Adrenal gland (tissue), 12 donors: Measurements from ENCODE around the gene RNLS. TPM values are rescaled to one million over a fixed set of nuclear protein-coding genes. Genes with fewer than 3 reads are reported as not detected.
A peak's percentile ranks its signal among the peaks of the same experiment; 100 is the strongest.

ENCODE experiments used
- DNase-seq, 7 donors: peaks; one replicate each; pipeline ENCODE4 v3.0.0-alpha.2; 2019 to 2020
- H3K27ac ChIP-seq, 5 donors: fragments of 200-600 bp; sonication (generic) in 4 of 5; 1 replicate in 3 of 5; 2 replicates in 2 of 5; pipeline versions ENCODE4 v1.5.1 to v1.8.0; 2016 to 2020; ENCODE audit warnings: mild to moderate bottlenecking in 1 of 5
- H3K27me3 ChIP-seq: fragments of 200-600 bp; 2 replicates; pipeline ENCODE4 v1.8.0; 2021
- H3K36me3 ChIP-seq, 2 donors: fragments of 200-600 bp; replicated peaks in 1 of 2; 1 replicate in 1 of 2; 2 replicates in 1 of 2; pipeline versions ENCODE4 v1.5.1 to v1.8.0; 2018 to 2022
- H3K4me1 ChIP-seq, 2 donors: fragments of 200-600 bp; replicated peaks in 1 of 2; 1 replicate in 1 of 2; 2 replicates in 1 of 2; pipeline versions ENCODE4 v1.5.1 to v1.8.0; 2018 to 2021
- H3K4me3 ChIP-seq, 4 donors: fragments of 200-600 bp; sonication (generic) in 3 of 4; one replicate each; pipeline ENCODE4 v1.5.1; 2016 to 2018
- H3K9me3 ChIP-seq, 3 donors: fragments of 200-600 bp; sonication (generic) in 1 of 3; replicated peaks in 1 of 3; 1 replicate in 2 of 3; 2 replicates in 1 of 3; pipeline versions ENCODE4 v1.5.1 to v1.8.0; 2016 to 2021
- POLR2A ChIP-seq, 2 donors: fragments of 450-650 bp; IDR thresholded peaks; one replicate each; pipeline ENCODE4 v1.6.1; 2017; ENCODE audit warnings: antibody characterized with exemption in 2 of 2, mild to moderate bottlenecking in 2 of 2, moderate library complexity in 1 of 2
- WGBS, 4 donors: extraction: QIAGEN DNeasy Blood & Tissue Kit in 2 of 4; methylation state at CpG; one replicate each; pipeline versions ENCODE4 v1.1.5 to v1.1.7; 2013 to 2017; 5-methylcytosine and 5-hydroxymethylcytosine counted together
- intact Hi-C, 2 donors: fragments of 100-400 bp; cut with DNase I; formaldehyde crosslinking; loops; one replicate each; pipeline versions ENCODE4 v1.14.1 to v1.15.0; 2022 to 2023
- polyA plus RNA-seq, 3 donors: library from polyadenylated mRNA; stranded (reverse); fragments of 200-250 nt in 2 of 3; fragments of 350-450 nt in 1 of 3; fragmentation: Illumina TruSeq in 1 of 3; extraction: RNeasy Lipid Tissue Mini Kit (QIAGEN cat#74804) in 1 of 3; gene quantifications; one replicate each; pipeline ENCODE4 v1.2.3, GENCODE V29; 2013 to 2014
- total RNA-seq, 9 donors: library from RNA; depleted of rRNA in 4 of 9; stranded (reverse); fragments of >200 nt in 4 of 9; fragments of 120-200 nt in 1 of 9; fragmentation: NEBNext Ultra II Directional in 1 of 9; extraction: Animal tissue kit (Norgen Biotek cat#: 25700) in 1 of 9; gene quantifications; one replicate each; pipeline versions ENCODE4 v1.1.0 to v1.2.4, GENCODE V29; 2013 to 2023
- TF ChIP-seq, protein P1 (sequence below), 6 experiments: fragments of 450-650 bp in 4 of 6; fragments of 200-600 bp in 2 of 6; sonication (generic) in 1 of 6; IDR thresholded peaks; 1 replicate in 5 of 6; 2 replicates in 1 of 6; pipeline versions ENCODE4 v1.5.1 to v1.8.0; 2016 to 2021; ENCODE audit warnings: antibody characterized with exemption in 6 of 6, mild to moderate bottlenecking in 2 of 6, moderate library complexity in 1 of 6
- donor health status: healthy with polysubstance abuse.
- donor health status: Bipolar disorder and iron deficiency.
- donor health status: DM: yes; HTN: yes; CAD: no.
- donor health status: DM: no; HTN: no; CAD: no.
- donor health status: DM: no; HTN: no; CAD: no.
- donor health status: DM: yes; HTN: yes; CAD: no.

The RNLS gene
- total and polyA plus RNA-seq, 12 donors = 7.2 to 51.3 (median 27.9) TPM

DNA sequence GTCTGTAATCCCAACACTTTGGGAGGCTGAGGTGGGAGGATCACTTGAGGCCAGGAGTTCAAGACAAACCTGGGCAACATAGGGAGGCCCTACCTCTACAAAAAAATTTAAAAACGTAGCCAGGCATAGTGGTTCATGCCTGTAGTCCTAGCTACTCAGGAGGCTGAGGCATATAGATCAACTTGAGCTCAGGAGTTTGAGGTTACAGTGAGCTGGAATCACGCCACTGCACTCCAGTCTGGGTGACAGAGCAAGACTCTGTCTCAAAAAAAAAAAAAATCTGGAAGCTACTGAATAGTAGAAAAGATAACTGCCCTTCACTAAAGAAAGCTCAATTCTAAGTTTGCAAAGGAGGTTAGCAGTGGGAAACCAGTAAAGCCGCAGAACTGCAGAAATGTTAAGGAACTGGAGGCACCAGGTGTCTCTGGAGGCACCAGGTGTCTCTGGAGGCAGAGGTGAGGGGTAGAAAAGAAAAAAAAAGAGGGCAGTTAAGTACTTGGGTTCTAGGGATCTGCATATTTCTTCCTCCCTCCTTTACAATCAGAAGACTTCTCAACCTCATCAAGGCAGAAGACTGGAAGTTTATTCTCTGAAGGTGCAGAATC is 56.5 kb downstream of the RNLS start:
- H3K4me3 ChIP-seq = no peak overlapping the region
- 81 to 86% (median 85%) methylated on average over 3 of the region's 3 CpGs for WGBS, 4 donors
- intact Hi-C loops = no loop called here
- H3K27ac ChIP-seq = no peak overlapping the region
- H3K4me1 ChIP-seq = peaks cover 0 to 15% of the 10 kb centered on the region in 2 donors
- no peaks in the 10 kb centered on the region for H3K9me3 ChIP-seq
- H3K27me3 ChIP-seq = no peaks in the 10 kb centered on the region
- no peaks in the 10 kb centered on the region for H3K36me3 ChIP-seq
- TF ChIP-seq, protein P1, sequence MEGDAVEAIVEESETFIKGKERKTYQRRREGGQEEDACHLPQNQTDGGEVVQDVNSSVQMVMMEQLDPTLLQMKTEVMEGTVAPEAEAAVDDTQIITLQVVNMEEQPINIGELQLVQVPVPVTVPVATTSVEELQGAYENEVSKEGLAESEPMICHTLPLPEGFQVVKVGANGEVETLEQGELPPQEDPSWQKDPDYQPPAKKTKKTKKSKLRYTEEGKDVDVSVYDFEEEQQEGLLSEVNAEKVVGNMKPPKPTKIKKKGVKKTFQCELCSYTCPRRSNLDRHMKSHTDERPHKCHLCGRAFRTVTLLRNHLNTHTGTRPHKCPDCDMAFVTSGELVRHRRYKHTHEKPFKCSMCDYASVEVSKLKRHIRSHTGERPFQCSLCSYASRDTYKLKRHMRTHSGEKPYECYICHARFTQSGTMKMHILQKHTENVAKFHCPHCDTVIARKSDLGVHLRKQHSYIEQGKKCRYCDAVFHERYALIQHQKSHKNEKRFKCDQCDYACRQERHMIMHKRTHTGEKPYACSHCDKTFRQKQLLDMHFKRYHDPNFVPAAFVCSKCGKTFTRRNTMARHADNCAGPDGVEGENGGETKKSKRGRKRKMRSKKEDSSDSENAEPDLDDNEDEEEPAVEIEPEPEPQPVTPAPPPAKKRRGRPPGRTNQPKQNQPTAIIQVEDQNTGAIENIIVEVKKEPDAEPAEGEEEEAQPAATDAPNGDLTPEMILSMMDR (IDR thresholded peaks at IDR 0.05) = no peak
- no peak for TF ChIP-seq POLR2A (IDR thresholded peaks at IDR 0.05)
- no peak for DNase-seq

DNA sequence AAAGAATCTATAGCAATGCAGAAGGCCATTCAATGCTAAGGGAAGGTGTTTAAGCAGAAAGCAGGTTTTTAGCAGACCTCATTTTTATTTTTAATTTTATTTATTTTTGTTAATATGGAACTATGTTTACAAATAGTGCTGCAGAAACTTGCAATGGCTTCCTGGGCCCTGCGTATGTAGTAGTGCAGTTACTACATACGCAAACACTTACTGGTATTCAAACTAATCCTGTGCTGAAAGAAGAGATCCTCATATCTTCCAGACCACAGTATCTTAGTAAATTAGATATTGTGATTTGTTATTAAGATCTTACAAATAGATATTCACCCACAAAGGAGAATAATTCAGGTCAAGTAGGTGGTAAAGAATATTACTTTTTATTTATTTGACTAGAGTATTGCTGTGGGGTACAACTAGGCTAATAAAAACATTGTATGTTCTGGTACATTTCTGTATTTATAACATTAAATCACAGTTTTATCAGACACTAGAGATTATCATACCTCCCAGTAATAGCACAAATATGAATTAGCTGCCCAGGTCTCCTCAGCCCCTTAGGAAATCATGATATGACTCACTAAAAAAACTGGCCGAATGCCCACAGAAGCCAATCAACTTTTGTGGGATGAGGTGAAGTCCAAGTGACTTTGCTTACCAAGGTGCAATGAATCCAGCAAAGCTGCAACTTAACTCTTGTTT is 57.6 kb downstream of the RNLS start:
- H3K4me1 ChIP-seq = peaks cover 0 to 15% of the 10 kb centered on the region in 2 donors
- DNase-seq = peak; percentile 56 to 77 (median 61)
- H3K27me3 ChIP-seq = no peaks in the 10 kb centered on the region
- no peaks in the 10 kb centered on the region for H3K9me3 ChIP-seq
- TF ChIP-seq, protein P1 (IDR thresholded peaks at IDR 0.05) = no peak
- TF ChIP-seq POLR2A (IDR thresholded peaks at IDR 0.05) = no peak
- intact Hi-C loops = no loop called here
- H3K4me3 ChIP-seq = no peak overlapping the region
- no peak overlapping the region for H3K27ac ChIP-seq
- no peaks in the 10 kb centered on the region for H3K36me3 ChIP-seq
- WGBS, 4 donors = 69 to 78% (median 73%) methylated on average over 3 of the region's 3 CpGs

DNA sequence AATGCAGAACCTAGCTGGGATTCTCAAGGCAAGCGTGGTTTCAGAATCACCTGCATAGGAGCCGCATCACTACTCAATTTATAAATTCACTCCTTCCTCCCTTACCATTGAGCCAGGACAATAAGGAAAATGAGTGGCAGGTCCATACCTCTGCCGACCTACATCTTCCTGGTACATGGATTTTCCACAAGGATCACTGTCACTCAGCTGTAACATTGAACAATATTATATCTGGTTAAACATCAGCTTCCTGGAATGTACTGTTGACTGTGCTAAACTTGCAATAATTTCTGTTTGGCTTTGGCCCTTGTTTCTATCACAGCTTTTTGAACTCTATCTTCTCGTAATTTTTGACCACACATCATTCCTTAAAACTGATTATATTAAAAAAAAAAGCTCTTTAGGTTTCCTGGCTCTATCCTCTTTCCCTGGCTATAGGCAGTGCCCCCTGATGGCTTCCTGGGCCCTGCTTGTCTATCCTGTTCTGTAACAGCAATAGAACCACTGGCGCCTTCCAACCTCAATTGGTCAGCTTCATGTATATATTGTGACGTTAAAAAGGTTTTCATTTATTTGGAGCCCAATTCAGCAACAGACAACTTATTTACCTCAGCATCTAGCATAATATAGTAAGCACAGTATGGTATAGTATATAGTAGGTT is 59.2 kb downstream of the RNLS start:
- no peak for TF ChIP-seq POLR2A (IDR thresholded peaks at IDR 0.05)
- TF ChIP-seq, protein P1 (IDR thresholded peaks at IDR 0.05) = no peak
- Histone ChIP-seq H3K36me3 (no peaks in the 10 kb centered on the region), H3K4me1 (peaks cover 0 to 15% of the 10 kb centered on the region in 2 donors), H3K27me3 (no peaks in the 10 kb centered on the region), H3K27ac (no peak overlapping the region), H3K4me3 (no peak overlapping the region), H3K9me3 (no peaks in the 10 kb centered on the region)
- no peak for DNase-seq
- 87 to 95% (median 92%) methylated on average over 6 of the region's 6 CpGs for WGBS, 4 donors
- intact Hi-C loops = no loop called here

DNA sequence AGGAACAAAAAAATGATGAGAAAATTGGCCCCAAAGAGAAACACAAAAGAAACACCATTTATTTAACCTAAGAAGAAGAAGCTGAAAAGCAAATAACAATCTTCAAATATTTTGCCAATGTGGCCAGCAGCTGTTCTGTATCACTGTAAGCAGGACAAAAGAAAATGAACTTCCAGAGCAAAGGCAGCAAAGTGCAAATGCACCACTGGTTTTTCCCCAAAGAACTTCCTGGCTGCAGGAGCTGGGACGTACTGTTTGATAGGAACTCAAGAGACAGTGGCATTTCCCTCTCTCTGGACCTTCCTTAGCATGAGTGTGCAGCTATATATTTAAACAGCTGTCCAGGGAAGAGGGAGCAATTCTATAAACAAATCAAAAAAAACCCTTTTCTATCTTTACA is 60.4 kb downstream of the RNLS start:
- H3K27ac ChIP-seq = peak overlapping the region in 1 of 5 donors; percentile 2
- intact Hi-C loops = no loop called here
- no peak for DNase-seq
- WGBS, 4 donors = 47 to 80% (median 73%) methylated on average over 1 of the region's 1 CpG
- no peaks in the 10 kb centered on the region for H3K36me3 ChIP-seq
- no peaks in the 10 kb centered on the region for H3K9me3 ChIP-seq
- TF ChIP-seq, protein P1 (IDR thresholded peaks at IDR 0.05) = no peak
- TF ChIP-seq POLR2A (IDR thresholded peaks at IDR 0.05) = no peak
- H3K27me3 ChIP-seq = no peaks in the 10 kb centered on the region
- no peak overlapping the region for H3K4me3 ChIP-seq
- H3K4me1 ChIP-seq = peaks cover 0 to 11% of the 10 kb centered on the region in 2 donors
